Trophoblast cell (in vitro differentiated cells and primary cell): Measurements from ENCODE around the gene PRIMA1.
A peak's percentile ranks its signal among the peaks of the same experiment; 100 is the strongest.

Source experiments
- DNase-seq, 2 donors: peaks; one replicate each; pipeline ENCODE4 v3.0.0-alpha.2; 2016
- H2AFZ ChIP-seq: 2 replicates; pipeline ENCODE4 v1.6.1; 2013; ENCODE audit warnings: low read length, moderate library complexity, mild to moderate bottlenecking; ENCODE audit not compliant: insufficient read depth, poor library complexity
- H2AK5ac ChIP-seq: 2 replicates; pipeline ENCODE4 v1.6.1; 2013; ENCODE audit warnings: mild to moderate bottlenecking, low read length
- H2BK120ac ChIP-seq: 2 replicates; pipeline ENCODE4 v1.6.1; 2013; ENCODE audit warnings: low read length, mild to moderate bottlenecking, moderate library complexity; ENCODE audit not compliant: insufficient read depth, poor library complexity
- H2BK12ac ChIP-seq: 2 replicates; pipeline ENCODE4 v1.6.1; 2013; ENCODE audit warnings: mild to moderate bottlenecking, low read length, moderate library complexity
- H2BK5ac ChIP-seq: 2 replicates; pipeline ENCODE4 v1.6.1; 2013; ENCODE audit warnings: low read length, low read depth, moderate library complexity, mild to moderate bottlenecking; ENCODE audit not compliant: poor library complexity
- H3K14ac ChIP-seq: 2 replicates; pipeline ENCODE4 v1.6.1; 2013; ENCODE audit warnings: mild to moderate bottlenecking, low read length
- H3K18ac ChIP-seq: 2 replicates; pipeline ENCODE4 v1.6.1; 2013; ENCODE audit warnings: mild to moderate bottlenecking, low read length
- H3K23ac ChIP-seq: 2 replicates; pipeline ENCODE4 v1.6.1; 2013; ENCODE audit warnings: low read length
- H3K27ac ChIP-seq: 2 replicates; pipeline ENCODE4 v1.5.1; 2013; ENCODE audit warnings: low read depth, mild to moderate bottlenecking, inconsistent platforms, low read length, moderate library complexity
- H3K27me3 ChIP-seq: 2 replicates; pipeline ENCODE4 v1.6.1; 2013; ENCODE audit warnings: inconsistent platforms, mild to moderate bottlenecking, low read length, moderate library complexity; ENCODE audit not compliant: insufficient read depth
- H3K36me3 ChIP-seq, 2 experiments: 1 replicate in 1 of 2; 2 replicates in 1 of 2; pipeline ENCODE4 v1.6.1; 2013; ENCODE audit warnings: low read length in 2 of 2, mild to moderate bottlenecking in 2 of 2, moderate library complexity in 1 of 2; ENCODE audit not compliant: insufficient read depth in 2 of 2, control insufficient read depth in 1 of 2
- H3K4ac ChIP-seq: 2 replicates; pipeline ENCODE4 v1.6.1; 2013; ENCODE audit warnings: low read depth, mild to moderate bottlenecking, low read length, moderate library complexity
- H3K4me1 ChIP-seq, 2 experiments: 1 replicate in 1 of 2; 2 replicates in 1 of 2; pipeline ENCODE4 v1.6.1; 2013; ENCODE audit warnings: low read length in 2 of 2, mild to moderate bottlenecking in 2 of 2, moderate library complexity in 1 of 2; ENCODE audit not compliant: insufficient read depth in 2 of 2, control insufficient read depth in 1 of 2
- H3K4me2 ChIP-seq: 2 replicates; pipeline ENCODE4 v1.6.1; 2013; ENCODE audit warnings: inconsistent platforms, mild to moderate bottlenecking, low read length, moderate library complexity
- H3K4me3 ChIP-seq: 2 replicates; pipeline ENCODE4 v1.5.1; 2013; ENCODE audit warnings: mild to moderate bottlenecking, low read depth, low read length, inconsistent platforms
- H3K79me1 ChIP-seq: one replicate; pipeline ENCODE4 v1.6.1; 2013; ENCODE audit warnings: low read length
- H3K79me2 ChIP-seq: 2 replicates; pipeline ENCODE4 v1.6.1; 2013; ENCODE audit warnings: low read length, mild to moderate bottlenecking; ENCODE audit not compliant: control insufficient read depth, insufficient read depth, poor library complexity
- H3K9ac ChIP-seq: 2 replicates; pipeline ENCODE4 v1.6.1; 2013; ENCODE audit warnings: mild to moderate bottlenecking, low read length
- H3K9me3 ChIP-seq: 2 replicates; pipeline ENCODE4 v1.6.1; 2013; ENCODE audit warnings: low read depth, mild to moderate bottlenecking, control low read depth, inconsistent platforms, low read length; ENCODE audit not compliant: insufficient read depth
- H4K12ac ChIP-seq: 2 replicates; pipeline ENCODE4 v1.6.1; 2013; ENCODE audit warnings: low read depth, mild to moderate bottlenecking, low read length, moderate library complexity
- H4K8ac ChIP-seq: 2 replicates; pipeline ENCODE4 v1.6.1; 2013; ENCODE audit warnings: low read depth, mild to moderate bottlenecking, low read length, moderate library complexity
- H4K91ac ChIP-seq: one replicate; pipeline ENCODE4 v1.6.1; 2013; ENCODE audit warnings: low read depth, mild to moderate bottlenecking, low read length, moderate library complexity
- WGBS: extraction: QIAGEN DNeasy Blood & Tissue Kit; methylation state at CpG from one replicate; pipeline ENCODE4 v1.1.7; 2013; ENCODE audit warnings: missing lambda C conversion rate; ENCODE audit not compliant: insufficient read length, insufficient coverage; ENCODE audit errors: extremely low coverage; 5-methylcytosine and 5-hydroxymethylcytosine counted together

PRIMA1 gene

GRCh38 chr14:93748208-93749075 is 39.8 kb downstream of the PRIMA1 start:
- Histone ChIP-seq H2AFZ (no peak overlapping the region), H3K18ac (no peak overlapping the region), H3K4me2 (peak overlapping the region; percentile 14), H3K27ac (no peak overlapping the region), H3K14ac (no peak overlapping the region), H3K23ac (no peak overlapping the region), H3K4me1 (peaks cover 18 to 28% of the 10 kb centered on the region in 2 experiments), H3K36me3 (no peaks in the 10 kb centered on the region), H4K12ac (no peak overlapping the region), H3K27me3 (no peaks in the 10 kb centered on the region), H3K79me1 (peaks cover 2% of the 10 kb centered on the region), H3K4me3 (no peak overlapping the region), H3K4ac (no peak overlapping the region), H3K9ac (no peak overlapping the region), H2BK120ac (no peak overlapping the region), H4K8ac (no peak overlapping the region), H3K79me2 (no peaks in the 10 kb centered on the region), H2AK5ac (no peak overlapping the region), H2BK5ac (no peak overlapping the region), H3K9me3 (no peaks in the 10 kb centered on the region), H2BK12ac (no peak overlapping the region), H4K91ac (peak overlapping the region; percentile 0)
- no peak for DNase-seq
- no CpG with 5 or more reads among the region's 25 CpGs for WGBS

GRCh38 chr14:93747560-93747959 is 40.7 kb downstream of the PRIMA1 start:
- H3K14ac ChIP-seq: peak overlapping the region; percentile 9
- no peak for DNase-seq
- H3K36me3 ChIP-seq: no peaks in the 10 kb centered on the region
- H3K18ac ChIP-seq: peak overlapping the region; percentile 13
- H3K9me3 ChIP-seq: no peaks in the 10 kb centered on the region
- H4K91ac ChIP-seq: peak overlapping the region; percentile 32
- no peak overlapping the region for H2BK5ac ChIP-seq
- no peak overlapping the region for H2BK12ac ChIP-seq
- no peak overlapping the region for H3K23ac ChIP-seq
- H3K4me3 ChIP-seq: no peak overlapping the region
- H3K79me2 ChIP-seq: no peaks in the 10 kb centered on the region
- H2AK5ac ChIP-seq: no peak overlapping the region
- peaks cover 18 to 28% of the 10 kb centered on the region in 2 experiments for H3K4me1 ChIP-seq
- no peak overlapping the region for H3K9ac ChIP-seq
- H3K4me2 ChIP-seq: no peak overlapping the region
- H2BK120ac ChIP-seq: no peak overlapping the region
- H3K4ac ChIP-seq: no peak overlapping the region
- H4K12ac ChIP-seq: no peak overlapping the region
- no peaks in the 10 kb centered on the region for H3K27me3 ChIP-seq
- H3K79me1 ChIP-seq: peaks cover 2% of the 10 kb centered on the region
- H3K27ac ChIP-seq: no peak overlapping the region
- H2AFZ ChIP-seq: no peak overlapping the region
- no peak overlapping the region for H4K8ac ChIP-seq
- 100% methylated on average over 1 of the region's 1 CpG for WGBS

- Histone ChIP-seq H2BK120ac (no peak overlapping the region), H3K9ac (no peak overlapping the region), H3K14ac (no peak overlapping the region), H3K27me3 (no peaks in the 10 kb centered on the region), H2AFZ (no peak overlapping the region), H2BK5ac (no peak overlapping the region), H2BK12ac (peak overlapping the region; percentile 1), H3K79me2 (no peaks in the 10 kb centered on the region), H3K23ac (no peak overlapping the region), H4K8ac (no peak overlapping the region), H3K4me1 (peaks cover 18 to 28% of the 10 kb centered on the region in 2 experiments), H3K4ac (no peak overlapping the region), H3K36me3 (no peaks in the 10 kb centered on the region), H3K18ac (no peak overlapping the region), H3K9me3 (no peaks in the 10 kb centered on the region), H3K4me3 (no peak overlapping the region), H3K4me2 (no peak overlapping the region), H3K79me1 (peaks cover 2% of the 10 kb centered on the region), H4K12ac (no peak overlapping the region), H2AK5ac (no peak overlapping the region), H3K27ac (no peak overlapping the region), H4K91ac (no peak overlapping the region)
- WGBS: no CpG with 5 or more reads among the region's 15 CpGs
- no peak for DNase-seq
Measured at GRCh38 chr14:93747102-93747501, 41.2 kb downstream of the PRIMA1 start.

GRCh38 chr14:93745603-93746273 is 42.5 kb downstream of the PRIMA1 start:
- Histone ChIP-seq H4K12ac (no peak overlapping the region), H3K4ac (no peak overlapping the region), H4K8ac (no peak overlapping the region), H2BK120ac (no peak overlapping the region), H3K4me1 (peaks cover 18 to 28% of the 10 kb centered on the region in 2 experiments), H3K79me1 (peaks cover 2% of the 10 kb centered on the region), H3K14ac (no peak overlapping the region), H3K23ac (no peak overlapping the region), H2AFZ (no peak overlapping the region), H3K4me2 (no peak overlapping the region), H3K79me2 (no peaks in the 10 kb centered on the region), H3K27me3 (no peaks in the 10 kb centered on the region), H2BK5ac (no peak overlapping the region), H3K9ac (no peak overlapping the region), H2BK12ac (no peak overlapping the region), H3K36me3 (no peaks in the 10 kb centered on the region), H3K4me3 (no peak overlapping the region), H2AK5ac (no peak overlapping the region), H3K9me3 (no peaks in the 10 kb centered on the region), H3K18ac (no peak overlapping the region), H4K91ac (no peak overlapping the region), H3K27ac (no peak overlapping the region)
- no peak for DNase-seq
- no CpG with 5 or more reads among the region's 13 CpGs for WGBS
